Activated CD8-positive, alpha-beta memory T cell treated with anti-CD3 and anti-CD28 coated beads, Interleukin-2, amount 50 U/mL, for 4 hours (primary cell): ENCODE measurements around the gene PPP1R12C.

Experiments
- DNase-seq: peaks from one replicate; pipeline ENCODE4 v3.0.0-alpha.2; 2020

Gene PPP1R12C

GRCh38 chr19:55146078-55146704 is 28.8 kb upstream of the PPP1R12C start:
- DNase-seq: no peak

GRCh38 chr19:55145232-55145631 is 27.8 kb upstream of the PPP1R12C start:
- DNase-seq: no peak

GRCh38 chr19:55141696-55142095 is 24.3 kb upstream of the PPP1R12C start:
- DNase-seq: no peak

- no peak for DNase-seq
Measured at GRCh38 chr19:55137915-55138314, 20.5 kb upstream of the PPP1R12C start.

- no peak for DNase-seq
Measured at GRCh38 chr19:55136399-55137102, 19.1 kb upstream of the PPP1R12C start.

- DNase-seq: no peak
Measured at GRCh38 chr19:55134736-55135135, 17.3 kb upstream of the PPP1R12C start.

GRCh38 chr19:55133639-55134444 is 16.4 kb upstream of the PPP1R12C start:
- DNase-seq: no peak

- DNase-seq: no peak
Measured at GRCh38 chr19:55132453-55133129, 15.2 kb upstream of the PPP1R12C start.

GRCh38 chr19:55131421-55131820 is 14.0 kb upstream of the PPP1R12C start:
- no peak for DNase-seq

- no peak for DNase-seq
Measured at GRCh38 chr19:55119053-55119452, 1.6 kb upstream of the PPP1R12C start.

GRCh38 chr19:55118401-55118991 is 1.1 kb upstream of the PPP1R12C start:
- DNase-seq: no peak

GRCh38 chr19:55117663-55118391 is 390 bp upstream of the PPP1R12C start:
- DNase-seq: peak; percentile 98

GRCh38 chr19:55116232-55116858 is 1.1 kb downstream of the PPP1R12C start:
- peak; percentile 47 for DNase-seq

GRCh38 chr19:55115446-55116065 is 1.9 kb downstream of the PPP1R12C start:
- DNase-seq: no peak

- DNase-seq: no peak
Measured at GRCh38 chr19:55114566-55115145, 2.8 kb downstream of the PPP1R12C start.

GRCh38 chr19:55113570-55114039 is 3.8 kb downstream of the PPP1R12C start:
- DNase-seq: no peak

- no peak for DNase-seq
Measured at GRCh38 chr19:55112777-55113569, 4.5 kb downstream of the PPP1R12C start.

- no peak for DNase-seq
Measured at GRCh38 chr19:55112246-55112776, 5.1 kb downstream of the PPP1R12C start.

GRCh38 chr19:55111238-55111831 is 6.1 kb downstream of the PPP1R12C start:
- DNase-seq: no peak
